Adrenal gland (tissue), 12 donors: ENCODE data around the gene LRBA. TPM values are rescaled to one million over a fixed set of nuclear protein-coding genes. Genes with fewer than 3 reads are reported as not detected.

Experiments
- DNase-seq, 7 donors: peaks; one replicate each; pipeline ENCODE4 v3.0.0-alpha.2; 2019 to 2020
- H3K27ac ChIP-seq, 5 donors: fragments of 200-600 bp; sonication (generic) in 4 of 5; 1 replicate in 3 of 5; 2 replicates in 2 of 5; pipeline versions ENCODE4 v1.5.1 to v1.8.0; 2016 to 2020; ENCODE audit warnings: mild to moderate bottlenecking in 1 of 5
- H3K27me3 ChIP-seq: fragments of 200-600 bp; 2 replicates; pipeline ENCODE4 v1.8.0; 2021
- H3K36me3 ChIP-seq, 2 donors: fragments of 200-600 bp; replicated peaks in 1 of 2; 1 replicate in 1 of 2; 2 replicates in 1 of 2; pipeline versions ENCODE4 v1.5.1 to v1.8.0; 2018 to 2022
- H3K4me1 ChIP-seq, 2 donors: fragments of 200-600 bp; replicated peaks in 1 of 2; 1 replicate in 1 of 2; 2 replicates in 1 of 2; pipeline versions ENCODE4 v1.5.1 to v1.8.0; 2018 to 2021
- H3K4me3 ChIP-seq, 4 donors: fragments of 200-600 bp; sonication (generic) in 3 of 4; one replicate each; pipeline ENCODE4 v1.5.1; 2016 to 2018
- H3K9me3 ChIP-seq, 3 donors: fragments of 200-600 bp; sonication (generic) in 1 of 3; replicated peaks in 1 of 3; 1 replicate in 2 of 3; 2 replicates in 1 of 3; pipeline versions ENCODE4 v1.5.1 to v1.8.0; 2016 to 2021
- POLR2A ChIP-seq, 2 donors: fragments of 450-650 bp; IDR thresholded peaks; one replicate each; pipeline ENCODE4 v1.6.1; 2017; ENCODE audit warnings: antibody characterized with exemption in 2 of 2, mild to moderate bottlenecking in 2 of 2, moderate library complexity in 1 of 2
- WGBS, 4 donors: extraction: QIAGEN DNeasy Blood & Tissue Kit in 2 of 4; methylation state at CpG; one replicate each; pipeline versions ENCODE4 v1.1.5 to v1.1.7; 2013 to 2017; 5-methylcytosine and 5-hydroxymethylcytosine counted together
- intact Hi-C, 2 donors: fragments of 100-400 bp; cut with DNase I; formaldehyde crosslinking; loops; one replicate each; pipeline versions ENCODE4 v1.14.1 to v1.15.0; 2022 to 2023
- polyA plus RNA-seq, 3 donors: library from polyadenylated mRNA; stranded (reverse); fragments of 200-250 nt in 2 of 3; fragments of 350-450 nt in 1 of 3; fragmentation: Illumina TruSeq in 1 of 3; extraction: RNeasy Lipid Tissue Mini Kit (QIAGEN cat#74804) in 1 of 3; gene quantifications; one replicate each; pipeline ENCODE4 v1.2.3, GENCODE V29; 2013 to 2014
- total RNA-seq, 9 donors: library from RNA; depleted of rRNA in 4 of 9; stranded (reverse); fragments of >200 nt in 4 of 9; fragments of 120-200 nt in 1 of 9; fragmentation: NEBNext Ultra II Directional in 1 of 9; extraction: Animal tissue kit (Norgen Biotek cat#: 25700) in 1 of 9; gene quantifications; one replicate each; pipeline versions ENCODE4 v1.1.0 to v1.2.4, GENCODE V29; 2013 to 2023
- TF ChIP-seq, protein P1 (sequence below), 6 experiments: fragments of 450-650 bp in 4 of 6; fragments of 200-600 bp in 2 of 6; sonication (generic) in 1 of 6; IDR thresholded peaks; 1 replicate in 5 of 6; 2 replicates in 1 of 6; pipeline versions ENCODE4 v1.5.1 to v1.8.0; 2016 to 2021; ENCODE audit warnings: antibody characterized with exemption in 6 of 6, mild to moderate bottlenecking in 2 of 6, moderate library complexity in 1 of 6
- donor health status: healthy with polysubstance abuse.
- donor health status: Bipolar disorder and iron deficiency.
- donor health status: DM: yes; HTN: yes; CAD: no.
- donor health status: DM: no; HTN: no; CAD: no.
- donor health status: DM: no; HTN: no; CAD: no.
- donor health status: DM: yes; HTN: yes; CAD: no.

Gene LRBA
- total and polyA plus RNA-seq, 12 donors = 9.6 to 106 (median 40.6) TPM

DNA sequence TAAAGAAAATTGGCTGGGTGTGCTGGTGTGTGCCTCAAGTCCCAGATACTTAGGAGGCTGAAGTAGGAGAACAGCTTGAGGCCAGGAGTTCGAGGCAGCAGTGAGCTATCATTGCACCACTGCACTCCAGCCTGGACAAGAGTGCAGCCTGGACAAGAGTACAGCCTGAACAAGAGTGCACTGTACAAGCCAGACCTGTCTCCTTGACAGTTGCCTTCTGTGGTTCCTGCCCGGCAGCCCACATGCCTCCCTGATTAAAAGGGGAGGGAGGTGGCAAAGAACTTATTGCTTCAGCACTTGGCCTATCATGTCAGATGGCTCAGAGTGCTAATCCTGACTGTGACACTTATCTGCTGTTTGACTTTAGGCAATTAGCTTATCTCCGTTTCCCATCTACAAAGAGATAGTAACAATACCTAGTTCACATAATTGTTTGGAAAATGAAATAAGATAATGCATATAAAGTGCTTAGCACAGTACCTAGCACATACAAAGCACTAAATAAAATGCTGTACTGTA, 687.8 kb downstream of the LRBA start:
- TF ChIP-seq POLR2A (IDR thresholded peaks at IDR 0.05) = no peak
- TF ChIP-seq, protein P1, sequence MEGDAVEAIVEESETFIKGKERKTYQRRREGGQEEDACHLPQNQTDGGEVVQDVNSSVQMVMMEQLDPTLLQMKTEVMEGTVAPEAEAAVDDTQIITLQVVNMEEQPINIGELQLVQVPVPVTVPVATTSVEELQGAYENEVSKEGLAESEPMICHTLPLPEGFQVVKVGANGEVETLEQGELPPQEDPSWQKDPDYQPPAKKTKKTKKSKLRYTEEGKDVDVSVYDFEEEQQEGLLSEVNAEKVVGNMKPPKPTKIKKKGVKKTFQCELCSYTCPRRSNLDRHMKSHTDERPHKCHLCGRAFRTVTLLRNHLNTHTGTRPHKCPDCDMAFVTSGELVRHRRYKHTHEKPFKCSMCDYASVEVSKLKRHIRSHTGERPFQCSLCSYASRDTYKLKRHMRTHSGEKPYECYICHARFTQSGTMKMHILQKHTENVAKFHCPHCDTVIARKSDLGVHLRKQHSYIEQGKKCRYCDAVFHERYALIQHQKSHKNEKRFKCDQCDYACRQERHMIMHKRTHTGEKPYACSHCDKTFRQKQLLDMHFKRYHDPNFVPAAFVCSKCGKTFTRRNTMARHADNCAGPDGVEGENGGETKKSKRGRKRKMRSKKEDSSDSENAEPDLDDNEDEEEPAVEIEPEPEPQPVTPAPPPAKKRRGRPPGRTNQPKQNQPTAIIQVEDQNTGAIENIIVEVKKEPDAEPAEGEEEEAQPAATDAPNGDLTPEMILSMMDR (IDR thresholded peaks at IDR 0.05) = no peak
- Histone ChIP-seq H3K27ac (no peak overlapping the region), H3K4me1 (no peaks in the 10 kb centered on the region), H3K36me3 (no peaks in the 10 kb centered on the region), H3K4me3 (no peak overlapping the region), H3K9me3 (no peaks in the 10 kb centered on the region), H3K27me3 (no peaks in the 10 kb centered on the region)
- intact Hi-C loops = no loop called here
- DNase-seq = no peak
- WGBS, 4 donors = 88 to 96% (median 91%) methylated on average over 2 to 3 of the region's 3 CpGs

DNA sequence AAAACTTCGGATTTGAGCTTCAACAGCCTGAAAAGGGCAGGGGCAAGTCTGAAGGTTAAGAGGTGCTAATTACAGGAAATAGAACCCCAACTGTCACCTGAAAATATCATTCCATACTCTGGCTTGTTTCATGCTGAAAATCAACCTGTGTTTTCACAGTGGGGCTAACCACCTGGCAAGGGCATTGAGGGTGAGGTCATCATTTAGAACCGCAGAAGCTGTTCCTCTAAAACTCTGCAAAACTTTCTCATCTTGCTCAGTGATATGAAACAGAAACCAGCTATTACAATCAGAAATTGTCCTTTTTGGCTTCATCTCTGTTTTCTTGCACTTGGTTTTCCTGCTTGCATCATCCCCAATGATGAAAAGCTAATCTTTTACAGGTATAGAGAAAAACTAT, 689.2 kb downstream of the LRBA start:
- intact Hi-C loops = no loop called here
- no peak for DNase-seq
- no peaks in the 10 kb centered on the region for H3K36me3 ChIP-seq
- TF ChIP-seq, protein P1 (IDR thresholded peaks at IDR 0.05) = no peak
- WGBS, 4 donors = 76 to 92% (median 90%) methylated on average over 2 of the region's 2 CpGs
- H3K9me3 ChIP-seq = no peaks in the 10 kb centered on the region
- no peak overlapping the region for H3K27ac ChIP-seq
- H3K27me3 ChIP-seq = no peaks in the 10 kb centered on the region
- H3K4me1 ChIP-seq = no peaks in the 10 kb centered on the region
- no peak overlapping the region for H3K4me3 ChIP-seq

DNA sequence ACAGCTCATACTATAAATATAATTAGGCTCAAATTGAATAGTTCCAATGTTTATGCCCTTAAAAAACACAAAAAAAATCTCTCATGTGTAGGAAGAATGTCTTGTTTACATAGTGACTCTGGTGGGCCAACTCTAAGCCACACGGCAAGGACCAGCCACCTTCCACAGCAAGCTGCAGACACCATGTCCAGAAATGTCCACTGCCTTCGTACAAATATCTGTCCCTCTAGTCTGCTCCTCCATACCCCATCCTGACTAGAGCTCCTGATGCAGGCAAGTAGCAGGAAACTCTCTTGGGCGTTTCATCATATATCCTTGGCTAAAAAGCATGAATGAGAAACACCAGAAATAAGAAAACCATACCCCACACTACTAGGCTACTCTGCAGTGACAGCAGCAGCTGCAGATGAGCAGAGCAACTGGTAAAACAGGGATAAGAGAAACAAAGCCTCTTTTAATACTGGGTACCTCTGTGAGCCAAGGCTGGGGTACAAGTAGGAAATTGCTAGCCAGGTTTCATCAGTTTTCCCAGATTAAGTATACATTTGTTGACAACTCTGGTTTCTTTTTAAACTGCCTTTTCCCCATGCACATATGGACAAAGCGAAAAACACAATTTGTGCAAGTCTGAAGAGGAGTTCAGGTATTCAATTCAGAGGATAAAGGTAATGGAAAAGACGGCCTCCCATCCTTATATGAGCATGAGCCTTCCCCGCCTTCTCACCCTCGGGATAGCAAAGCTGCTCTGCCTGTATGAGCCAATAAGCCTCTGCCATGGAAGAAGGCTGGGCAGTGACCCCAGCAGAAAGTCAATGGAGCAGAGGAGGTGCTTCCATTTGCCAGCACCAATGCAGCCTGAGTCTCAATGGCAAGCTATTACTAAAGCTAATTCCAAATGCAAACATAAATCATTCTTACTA, 691.4 kb downstream of the LRBA start:
- Histone ChIP-seq H3K36me3 (no peaks in the 10 kb centered on the region), H3K27ac (no peak overlapping the region), H3K27me3 (no peaks in the 10 kb centered on the region), H3K9me3 (no peaks in the 10 kb centered on the region), H3K4me1 (no peaks in the 10 kb centered on the region), H3K4me3 (no peak overlapping the region)
- intact Hi-C loops = no loop called here
- TF ChIP-seq POLR2A (IDR thresholded peaks at IDR 0.05) = no peak
- TF ChIP-seq, protein P1 (IDR thresholded peaks at IDR 0.05) = no peak
- DNase-seq = no peak
- 88 to 95% (median 89%) methylated on average over 7 of the region's 7 CpGs for WGBS, 4 donors

DNA sequence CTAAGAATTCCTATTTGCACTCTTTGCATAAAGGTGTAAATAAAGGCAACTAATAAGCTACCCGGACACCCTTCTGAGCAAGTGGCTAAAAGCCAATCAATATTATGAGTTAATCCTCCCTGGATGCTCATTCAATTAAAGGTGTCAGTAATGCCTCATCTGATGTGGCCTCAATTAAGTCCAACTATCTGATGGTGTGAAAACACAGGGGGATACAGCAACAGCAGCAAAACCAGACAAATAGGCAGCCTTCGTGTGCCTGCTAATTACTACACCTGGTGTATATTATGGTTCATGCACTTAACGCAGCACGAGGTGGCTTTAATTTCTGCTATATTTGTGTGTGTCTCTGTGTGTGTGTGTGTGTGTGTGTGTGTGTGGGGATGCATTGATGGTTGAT, 692.4 kb downstream of the LRBA start:
- Histone ChIP-seq H3K9me3 (no peaks in the 10 kb centered on the region), H3K4me3 (no peak overlapping the region), H3K4me1 (no peaks in the 10 kb centered on the region), H3K27me3 (no peaks in the 10 kb centered on the region), H3K27ac (no peak overlapping the region), H3K36me3 (no peaks in the 10 kb centered on the region)
- intact Hi-C loops = no loop called here
- TF ChIP-seq POLR2A (IDR thresholded peaks at IDR 0.05) = no peak
- TF ChIP-seq, protein P1 (IDR thresholded peaks at IDR 0.05) = no peak
- DNase-seq = no peak
- 90 to 99% (median 94%) methylated on average over 4 of the region's 4 CpGs for WGBS, 4 donors
